Suprapubic skin (tissue), 3 donors: ENCODE results near the gene GAK.

ENCODE experiments used
- CTCF ChIP-seq, 2 donors: fragments of 200-600 bp in 1 of 2; fragments of 450-650 bp in 1 of 2; sonication (generic) in 1 of 2; IDR thresholded peaks; one replicate each; pipeline ENCODE4 v1.5.1; 2016 to 2019; ENCODE audit warnings: antibody characterized with exemption in 2 of 2, mild to moderate bottlenecking in 1 of 2, moderate library complexity in 1 of 2
- EP300 ChIP-seq: sonication (generic); formaldehyde crosslinking; IDR thresholded peaks from one replicate; pipeline ENCODE4 v1.6.1; 2017; ENCODE audit warnings: antibody characterized with exemption
- POLR2A ChIP-seq, 2 donors: fragments of 450-650 bp; IDR thresholded peaks; one replicate each; pipeline ENCODE4 v1.6.1; 2017; ENCODE audit warnings: antibody characterized with exemption in 2 of 2, mild to moderate bottlenecking in 2 of 2, moderate library complexity in 2 of 2

- no peak for TF ChIP-seq POLR2A (IDR thresholded peaks at IDR 0.05)
- no peak for TF ChIP-seq EP300
- TF ChIP-seq CTCF (IDR thresholded peaks at IDR 0.05), result no peak
Observed at GRCh38 chr4:853416-853781, 78.7 kb downstream of the GAK start.
